ENCODE measurements around the gene LST1.

GRCh38 chr6:31575952-31576685 is 10.0 kb upstream of the LST1 start:
- TF ChIP-seq, protein P1, sequence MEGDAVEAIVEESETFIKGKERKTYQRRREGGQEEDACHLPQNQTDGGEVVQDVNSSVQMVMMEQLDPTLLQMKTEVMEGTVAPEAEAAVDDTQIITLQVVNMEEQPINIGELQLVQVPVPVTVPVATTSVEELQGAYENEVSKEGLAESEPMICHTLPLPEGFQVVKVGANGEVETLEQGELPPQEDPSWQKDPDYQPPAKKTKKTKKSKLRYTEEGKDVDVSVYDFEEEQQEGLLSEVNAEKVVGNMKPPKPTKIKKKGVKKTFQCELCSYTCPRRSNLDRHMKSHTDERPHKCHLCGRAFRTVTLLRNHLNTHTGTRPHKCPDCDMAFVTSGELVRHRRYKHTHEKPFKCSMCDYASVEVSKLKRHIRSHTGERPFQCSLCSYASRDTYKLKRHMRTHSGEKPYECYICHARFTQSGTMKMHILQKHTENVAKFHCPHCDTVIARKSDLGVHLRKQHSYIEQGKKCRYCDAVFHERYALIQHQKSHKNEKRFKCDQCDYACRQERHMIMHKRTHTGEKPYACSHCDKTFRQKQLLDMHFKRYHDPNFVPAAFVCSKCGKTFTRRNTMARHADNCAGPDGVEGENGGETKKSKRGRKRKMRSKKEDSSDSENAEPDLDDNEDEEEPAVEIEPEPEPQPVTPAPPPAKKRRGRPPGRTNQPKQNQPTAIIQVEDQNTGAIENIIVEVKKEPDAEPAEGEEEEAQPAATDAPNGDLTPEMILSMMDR (IDR thresholded peaks at IDR 0.05; ENCODE audit: low read depth, low read length, poor library complexity, severe bottlenecking), result no peak
- no peak for TF ChIP-seq EZH2phosphoT487 (IDR thresholded peaks at IDR 0.05; ENCODE audit: borderline replicate concordance, low read length)
